ENCODE data around the gene TSPAN9. TPM values are rescaled to one million over a fixed set of nuclear protein-coding genes. Genes with fewer than 3 reads are reported as not detected.

Gene TSPAN9
- total and polyA plus RNA-seq, 11 donors, result 70.0 to 387 (median 151) TPM

DNA sequence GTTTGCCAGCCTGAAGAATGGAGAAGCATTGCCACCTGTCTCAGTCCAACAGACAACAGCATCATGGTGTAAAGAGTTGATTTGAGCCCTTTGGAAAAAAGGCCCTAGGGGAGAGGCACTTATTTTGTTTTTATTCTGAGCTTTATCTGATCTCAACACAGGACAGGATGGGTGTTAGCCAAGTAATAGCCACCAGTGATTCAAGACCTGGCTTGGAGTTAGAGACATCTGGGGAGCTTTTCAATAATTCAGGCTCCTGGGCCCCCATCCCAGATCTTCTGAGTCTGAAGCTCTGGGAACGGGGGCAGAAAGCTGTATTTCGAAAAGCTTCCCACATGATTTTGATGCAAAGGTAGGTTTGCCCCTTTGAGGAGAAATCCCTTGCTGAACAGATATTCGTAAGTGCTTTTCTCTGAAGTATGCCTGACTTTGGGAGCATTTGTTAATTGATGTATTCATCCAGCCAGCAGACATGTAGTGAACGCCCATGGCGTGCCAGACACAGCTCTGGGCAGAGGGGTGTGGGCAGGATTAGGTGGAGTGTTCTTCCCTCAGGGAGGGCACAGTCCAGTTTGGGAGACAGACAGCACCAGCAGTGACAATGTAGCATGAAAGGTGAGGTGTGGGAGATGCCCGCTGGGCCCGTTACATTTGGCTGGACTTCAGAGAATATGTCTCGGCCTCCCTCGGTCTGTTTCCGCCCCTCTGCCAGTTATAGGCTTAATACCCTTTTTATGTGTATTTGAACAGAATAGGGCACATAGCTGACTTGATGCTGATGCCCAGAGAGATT lies 72.5 kb downstream of the TSPAN9 start:
- WGBS, 4 donors, result 61 to 71% (median 66%) methylated on average over 10 of the region's 10 CpGs
- Histone ChIP-seq H3K36me3 (no peaks in the 10 kb centered on the region), H3K27me3 (no peaks in the 10 kb centered on the region), H3K9me3 (no peaks in the 10 kb centered on the region), H3K27ac (peak overlapping the region in 6 of 12 donors; percentile 0 to 45 (median 29)), H3K4me1 (peaks cover 38 to 97% (median 71%) of the 10 kb centered on the region in 12 donors), H3K4me3 (no peak overlapping the region)
- intact Hi-C loops (cut with DNase I), result loop anchor here in 1 of 10 donors (5.0 kb wide), 1 partner anchor 33 kb away; no protein-coding TSS in a partner anchor
- TF ChIP-seq, protein P1, sequence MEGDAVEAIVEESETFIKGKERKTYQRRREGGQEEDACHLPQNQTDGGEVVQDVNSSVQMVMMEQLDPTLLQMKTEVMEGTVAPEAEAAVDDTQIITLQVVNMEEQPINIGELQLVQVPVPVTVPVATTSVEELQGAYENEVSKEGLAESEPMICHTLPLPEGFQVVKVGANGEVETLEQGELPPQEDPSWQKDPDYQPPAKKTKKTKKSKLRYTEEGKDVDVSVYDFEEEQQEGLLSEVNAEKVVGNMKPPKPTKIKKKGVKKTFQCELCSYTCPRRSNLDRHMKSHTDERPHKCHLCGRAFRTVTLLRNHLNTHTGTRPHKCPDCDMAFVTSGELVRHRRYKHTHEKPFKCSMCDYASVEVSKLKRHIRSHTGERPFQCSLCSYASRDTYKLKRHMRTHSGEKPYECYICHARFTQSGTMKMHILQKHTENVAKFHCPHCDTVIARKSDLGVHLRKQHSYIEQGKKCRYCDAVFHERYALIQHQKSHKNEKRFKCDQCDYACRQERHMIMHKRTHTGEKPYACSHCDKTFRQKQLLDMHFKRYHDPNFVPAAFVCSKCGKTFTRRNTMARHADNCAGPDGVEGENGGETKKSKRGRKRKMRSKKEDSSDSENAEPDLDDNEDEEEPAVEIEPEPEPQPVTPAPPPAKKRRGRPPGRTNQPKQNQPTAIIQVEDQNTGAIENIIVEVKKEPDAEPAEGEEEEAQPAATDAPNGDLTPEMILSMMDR (IDR thresholded peaks at IDR 0.05), result no peak
- TF ChIP-seq POLR2A (IDR thresholded peaks at IDR 0.05), result no peak
- ATAC-seq (no peak), DNase-seq (peak in 1 of 5 donors; percentile 26)

DNA sequence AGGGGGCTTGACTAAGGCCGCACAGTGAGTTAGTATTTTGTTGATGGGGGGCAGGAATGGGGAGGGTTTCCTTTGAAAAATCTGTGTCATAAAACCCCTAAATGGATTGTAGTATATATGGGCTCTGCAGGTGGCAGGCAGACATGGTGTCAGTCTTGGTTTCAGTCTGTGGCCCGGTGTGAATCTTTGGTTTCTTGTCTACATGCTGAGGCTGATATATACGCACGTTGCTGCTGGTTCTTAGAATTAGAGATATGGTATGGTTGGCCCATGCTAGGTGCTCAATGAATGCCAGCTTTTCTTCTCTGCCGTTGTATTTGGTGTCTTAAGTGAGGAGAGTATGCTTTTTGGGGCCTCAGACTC lies 73.1 kb downstream of the TSPAN9 start:
- peaks cover 35 to 97% (median 67%) of the 10 kb centered on the region in 12 donors for H3K4me1 ChIP-seq
- no peaks in the 10 kb centered on the region for H3K36me3 ChIP-seq
- no peak overlapping the region for H3K4me3 ChIP-seq
- H3K27me3 ChIP-seq, result no peaks in the 10 kb centered on the region
- no peak for DNase-seq
- no peak for TF ChIP-seq POLR2A (IDR thresholded peaks at IDR 0.05)
- TF ChIP-seq, protein P1 (IDR thresholded peaks at IDR 0.05), result no peak
- H3K27ac ChIP-seq, result peak overlapping the region in 7 of 12 donors; percentile 0 to 45 (median 33)
- H3K9me3 ChIP-seq, result no peaks in the 10 kb centered on the region
- WGBS, 4 donors, result 48 to 63% (median 54%) methylated on average over 5 of the region's 5 CpGs
- intact Hi-C loops (cut with DNase I), result no loop called here
- ATAC-seq, result no peak

DNA sequence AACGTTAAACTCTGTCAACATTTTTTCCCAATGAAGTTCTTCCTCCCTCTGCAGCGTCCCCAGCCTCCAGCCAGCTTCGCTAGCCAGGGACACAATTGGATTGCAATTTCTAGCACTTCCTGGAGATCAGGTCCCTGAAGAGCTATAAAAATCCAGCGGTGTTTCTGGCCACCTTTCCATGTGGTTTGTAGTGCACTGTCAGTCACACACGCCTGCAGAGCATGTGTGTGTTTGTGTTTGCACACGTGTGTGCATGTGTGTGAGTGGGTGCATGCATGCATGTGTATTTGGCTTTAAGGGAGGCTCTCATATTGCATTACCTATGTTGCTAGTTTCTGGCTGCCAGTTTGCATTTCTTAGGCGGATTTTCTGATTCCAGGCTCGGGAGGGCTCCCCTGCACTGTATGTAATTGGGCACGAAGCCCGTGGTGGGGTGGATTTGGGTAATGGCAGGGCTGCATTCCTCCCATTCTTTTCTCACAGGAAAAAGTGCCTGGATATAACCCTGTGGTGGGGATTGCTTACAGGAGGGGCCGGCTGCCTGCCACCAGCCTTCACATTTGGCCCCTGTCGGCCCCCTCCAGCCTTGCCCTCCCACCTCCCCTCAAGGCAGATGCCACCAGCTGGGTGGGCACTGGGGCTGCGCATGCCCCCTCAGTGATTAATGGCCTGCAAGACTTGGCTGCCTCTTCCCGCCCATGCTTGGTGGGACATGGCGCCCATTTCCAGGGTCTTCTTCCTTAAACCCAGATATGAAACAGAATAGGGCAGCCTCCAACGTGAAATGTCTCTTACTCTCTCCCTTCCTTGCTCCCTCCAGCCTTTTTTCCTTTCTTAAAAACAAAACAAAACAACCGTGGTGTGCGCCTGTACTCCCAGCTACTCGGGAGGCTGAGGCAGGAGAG lies 74.0 kb downstream of the TSPAN9 start:
- no peaks in the 10 kb centered on the region for H3K27me3 ChIP-seq
- ATAC-seq, result peak; percentile 6 to 32 (median 23)
- intact Hi-C loops (cut with DNase I), result no loop called here
- no peaks in the 10 kb centered on the region for H3K9me3 ChIP-seq
- H3K27ac ChIP-seq, result peak overlapping the region in 8 of 12 donors; percentile 0 to 46 (median 33)
- peaks cover 35 to 88% (median 64%) of the 10 kb centered on the region in 12 donors for H3K4me1 ChIP-seq
- TF ChIP-seq POLR2A (IDR thresholded peaks at IDR 0.05), result no peak
- TF ChIP-seq, protein P1 (IDR thresholded peaks at IDR 0.05), result no peak
- no peaks in the 10 kb centered on the region for H3K36me3 ChIP-seq
- peak overlapping the region in 3 of 12 donors; percentile 7 to 21 (median 15) for H3K4me3 ChIP-seq
- WGBS, 4 donors, result 28 to 34% (median 32%) methylated on average over 19 of the region's 19 CpGs
- DNase-seq, result peak in 1 of 5 donors; percentile 28

All from heart left ventricle (tissue), 16 donors.